GM21723 (cell line): Measurements from ENCODE around the gene DRGX.

Experiments
- ATAC-seq: cut with Tn5 transposase; IDR thresholded peaks from one replicate; pipeline ENCODE4 v1.9.1; 2021; ENCODE audit warnings: mild to moderate bottlenecking, moderate library complexity; ENCODE audit not compliant: unreplicated experiment

The DRGX gene

DNA sequence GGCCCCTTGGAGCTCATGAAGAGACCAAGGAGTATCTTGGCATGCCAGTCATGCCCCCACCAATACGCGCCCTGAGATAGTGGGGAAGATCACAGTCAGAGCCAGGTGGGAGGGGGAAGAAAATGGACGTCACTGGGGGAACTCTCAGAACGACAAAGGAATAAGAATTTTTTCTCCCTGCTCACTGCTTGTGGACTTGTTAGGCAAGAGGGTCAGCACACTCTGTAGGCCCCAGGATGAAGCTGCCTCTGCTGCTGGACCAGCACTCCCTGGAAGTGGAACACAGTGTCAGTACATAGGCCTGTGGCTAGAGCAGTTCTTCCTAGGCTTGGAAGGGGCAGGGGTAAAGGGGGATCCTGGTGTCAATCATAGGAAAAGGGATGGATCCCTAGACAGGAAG, 46.5 kb downstream of the DRGX start:
- no peak for ATAC-seq

DNA sequence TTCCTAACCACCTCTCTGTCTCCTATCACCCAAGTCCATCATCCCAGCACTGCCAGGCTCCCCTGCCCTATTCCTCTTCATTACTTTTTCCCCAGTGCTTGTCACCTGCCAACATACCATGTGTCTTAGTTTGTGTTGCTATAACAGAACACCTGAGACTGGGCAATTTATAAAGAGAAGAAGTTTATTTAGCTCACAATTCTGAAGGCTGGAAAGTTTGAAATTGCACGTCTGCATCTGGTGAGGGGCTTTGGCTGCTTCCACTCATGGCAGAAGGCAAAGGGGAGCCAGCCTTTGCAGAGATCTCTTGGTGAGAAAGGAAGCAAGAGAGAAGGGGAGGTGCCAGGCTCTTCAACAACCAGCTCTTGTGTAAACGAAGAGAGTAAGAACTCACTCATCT, 47.3 kb downstream of the DRGX start:
- ATAC-seq = no peak

DNA sequence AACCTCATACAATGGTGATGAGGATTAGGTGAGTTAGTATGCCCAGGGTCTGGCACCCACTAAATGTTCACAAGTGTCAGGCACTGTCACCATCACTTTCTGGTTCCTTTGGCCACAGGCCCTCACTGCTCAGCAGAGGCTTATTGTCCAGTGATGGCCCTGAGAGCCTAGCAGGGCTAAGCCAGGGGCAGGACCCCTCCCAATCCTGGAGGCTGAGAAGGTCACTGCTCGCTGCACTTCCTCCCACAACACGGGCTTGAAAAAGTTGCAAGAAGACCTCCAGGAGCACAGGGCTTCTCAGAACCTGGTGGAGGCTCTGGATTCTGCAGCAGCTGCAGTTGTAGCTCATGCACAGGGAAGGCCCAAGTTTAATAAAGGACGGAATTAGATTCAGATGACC, 48.1 kb downstream of the DRGX start:
- ATAC-seq = no peak

DNA sequence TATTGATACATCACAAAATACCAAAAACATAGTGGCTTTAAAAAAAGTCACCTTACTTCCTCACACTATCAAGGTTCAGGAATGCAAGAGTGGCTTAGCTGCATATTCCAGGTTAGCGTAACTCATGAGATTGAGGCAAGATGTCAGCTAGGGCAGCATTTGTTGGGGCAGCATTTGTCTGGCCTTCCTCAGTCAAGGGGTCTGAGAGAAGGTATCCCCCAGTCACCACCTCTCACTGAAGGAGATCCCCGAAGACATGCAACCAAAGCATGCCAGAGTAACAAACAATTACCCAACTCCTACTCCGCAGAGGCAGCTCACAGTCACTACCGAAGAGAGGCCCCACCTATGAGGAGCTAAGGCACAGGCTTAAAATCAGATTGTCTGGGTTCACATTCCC, 48.5 kb downstream of the DRGX start:
- ATAC-seq = no peak

DNA sequence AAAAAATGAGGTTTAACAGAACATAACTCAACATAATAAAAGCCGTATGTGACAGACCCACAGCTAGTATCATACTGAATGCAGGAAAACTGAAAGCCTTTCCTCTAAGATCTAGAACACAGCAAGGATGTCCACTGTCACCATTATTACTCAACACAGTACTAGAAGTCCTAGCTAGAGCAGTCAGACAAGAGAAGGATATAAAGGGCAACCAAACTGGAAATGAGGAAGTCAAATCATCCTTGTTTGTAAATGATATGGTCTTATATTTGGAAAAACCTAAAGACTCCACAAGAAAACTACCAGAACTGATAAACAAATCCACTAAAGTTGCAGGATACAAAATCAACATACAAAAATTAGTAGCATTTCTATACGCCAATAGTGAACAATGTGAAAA, 51.0 kb downstream of the DRGX start:
- no peak for ATAC-seq

DNA sequence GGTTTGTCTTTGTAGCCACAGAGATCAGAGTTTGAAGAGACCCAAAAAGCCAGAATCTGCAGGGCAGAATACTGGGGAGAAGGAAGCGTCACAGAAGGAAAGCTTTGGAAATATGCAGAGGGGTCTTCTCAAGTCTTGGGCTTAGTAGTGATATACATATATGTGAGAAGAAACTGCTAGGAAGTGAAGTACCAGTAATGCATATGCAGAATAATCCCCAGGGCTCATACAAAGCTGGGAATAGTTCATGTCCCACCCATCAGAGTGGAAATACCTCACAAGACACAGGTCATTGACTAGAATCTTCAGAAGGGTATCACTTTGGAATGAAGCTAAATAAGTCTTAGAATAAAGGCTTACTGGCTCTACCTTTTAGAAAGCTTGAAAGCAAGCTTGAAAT, 57.3 kb downstream of the DRGX start:
- no peak for ATAC-seq

DNA sequence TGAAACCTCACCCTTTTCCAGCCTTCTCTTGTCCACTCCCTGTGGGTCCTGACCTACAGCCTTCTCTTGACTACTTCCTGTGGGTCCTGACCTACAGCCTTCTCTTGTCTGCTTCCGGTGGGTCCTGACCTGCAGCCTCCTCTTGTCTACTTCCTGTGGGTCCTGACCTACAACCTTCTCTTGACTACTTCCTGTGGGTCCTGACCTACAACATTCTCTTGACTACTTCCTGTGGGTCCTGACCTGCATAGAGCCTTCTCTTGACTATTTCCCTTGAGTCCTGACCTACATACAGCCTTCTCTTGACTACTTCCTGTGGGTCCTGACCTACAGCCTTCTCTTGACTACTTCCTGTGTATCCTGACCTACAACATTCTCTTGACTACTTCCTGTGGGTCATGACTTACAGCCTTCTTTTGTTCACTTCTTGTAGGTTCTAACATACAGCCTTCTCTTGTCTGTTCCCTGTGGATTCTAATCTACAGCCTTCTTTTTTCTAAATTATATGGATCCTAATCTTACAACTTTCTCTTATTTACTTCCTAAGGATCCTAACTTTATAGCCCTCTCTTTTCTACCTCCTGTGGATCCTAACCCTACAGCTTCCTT, 60.4 kb downstream of the DRGX start:
- no peak for ATAC-seq

DNA sequence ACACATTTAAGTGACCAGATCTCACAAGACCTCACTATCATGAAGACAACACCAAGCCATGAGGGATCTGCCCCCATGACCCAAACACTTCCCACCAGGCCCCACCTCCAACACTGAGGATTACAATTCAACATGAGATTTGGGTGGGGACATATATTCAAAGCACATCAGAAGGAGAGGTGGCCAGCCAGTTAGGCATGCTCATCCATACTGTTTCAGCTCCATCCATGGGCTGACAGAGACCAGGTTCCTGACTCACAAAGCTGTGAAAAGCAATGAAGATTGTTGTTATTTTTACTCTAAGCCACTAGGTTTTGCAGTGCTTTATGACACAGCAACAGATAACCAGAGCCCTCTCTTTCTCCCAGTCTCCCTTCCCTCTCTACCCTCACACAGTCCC, 60.9 kb downstream of the DRGX start:
- no peak for ATAC-seq

DNA sequence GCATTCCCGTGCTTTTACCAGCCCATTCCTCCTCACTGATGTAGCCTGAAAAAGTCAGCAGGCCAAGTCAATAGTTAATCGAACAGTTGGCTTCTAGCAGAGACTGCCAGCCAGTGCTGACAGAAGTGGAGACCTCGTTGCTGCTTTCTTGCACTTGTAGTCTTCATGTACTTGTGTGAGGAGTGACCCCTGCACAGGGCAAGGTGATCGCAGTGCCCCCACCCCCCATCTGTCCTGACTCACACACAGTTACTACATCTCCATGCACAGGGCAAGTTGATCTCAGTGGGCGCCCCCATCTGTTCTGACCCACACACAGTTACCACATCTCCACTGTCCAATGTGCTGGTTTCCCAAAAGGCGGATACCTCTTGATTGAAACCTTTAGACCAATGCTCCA, 62.7 kb downstream of the DRGX start:
- no peak for ATAC-seq

DNA sequence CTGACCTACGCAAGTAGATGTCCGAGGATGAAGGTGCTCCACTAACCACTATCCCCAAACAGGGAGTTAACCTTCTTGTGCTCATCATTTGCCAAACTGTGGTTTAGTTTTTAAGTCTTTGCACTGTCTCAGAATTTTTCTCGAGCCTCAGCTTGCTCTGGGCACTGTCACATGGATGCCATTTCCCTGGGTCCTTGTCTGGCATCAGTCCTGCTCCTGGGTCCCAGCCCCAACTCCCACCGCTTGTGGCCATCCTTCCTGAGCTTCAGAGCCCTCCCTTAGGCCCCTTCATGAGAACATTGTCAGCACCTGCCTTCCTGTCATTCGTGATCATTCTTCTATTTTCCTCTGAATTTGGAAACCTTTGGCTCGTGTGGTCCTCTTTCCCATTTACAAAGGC, 63.1 kb downstream of the DRGX start:
- ATAC-seq = no peak

DNA sequence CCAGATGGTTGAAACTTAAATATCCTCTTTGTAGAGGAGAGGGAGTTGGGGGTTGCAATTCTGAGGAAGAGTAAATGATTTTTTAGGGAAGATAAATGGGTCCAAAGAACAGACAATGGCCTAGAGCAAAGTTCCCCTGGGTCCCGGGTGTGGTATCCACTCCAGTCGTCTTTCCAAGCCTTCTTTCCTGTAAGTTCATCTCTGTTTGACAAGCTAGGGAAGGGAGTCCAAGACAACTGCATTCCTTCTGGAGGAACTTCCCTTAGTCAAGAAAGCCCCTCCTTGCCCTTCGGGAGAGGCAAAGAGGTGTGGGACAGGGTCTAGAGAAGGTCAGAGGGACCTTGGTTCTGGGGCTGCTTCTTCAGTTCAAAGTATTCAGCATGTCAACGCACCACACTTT, 63.6 kb downstream of the DRGX start:
- ATAC-seq = no peak

DNA sequence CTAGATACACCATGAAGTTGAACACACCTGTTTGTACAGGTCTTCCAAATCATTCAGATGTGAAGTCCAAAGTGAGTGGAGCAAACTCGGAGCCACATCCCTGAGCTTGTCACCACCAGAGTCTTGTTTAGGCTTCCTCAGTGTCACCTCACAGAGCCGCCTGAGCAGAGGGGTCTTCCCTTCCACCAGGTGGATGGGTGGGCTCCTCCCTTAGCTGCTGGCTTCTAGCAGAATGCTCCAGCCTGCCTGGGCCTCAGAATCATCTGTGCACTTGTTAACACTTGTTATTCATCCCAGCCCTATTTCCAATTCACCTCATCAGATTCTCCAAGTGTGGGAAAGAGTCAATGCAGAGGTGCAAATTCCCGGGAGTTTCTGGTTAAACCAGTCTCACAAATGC, 64.5 kb downstream of the DRGX start:
- ATAC-seq = no peak

DNA sequence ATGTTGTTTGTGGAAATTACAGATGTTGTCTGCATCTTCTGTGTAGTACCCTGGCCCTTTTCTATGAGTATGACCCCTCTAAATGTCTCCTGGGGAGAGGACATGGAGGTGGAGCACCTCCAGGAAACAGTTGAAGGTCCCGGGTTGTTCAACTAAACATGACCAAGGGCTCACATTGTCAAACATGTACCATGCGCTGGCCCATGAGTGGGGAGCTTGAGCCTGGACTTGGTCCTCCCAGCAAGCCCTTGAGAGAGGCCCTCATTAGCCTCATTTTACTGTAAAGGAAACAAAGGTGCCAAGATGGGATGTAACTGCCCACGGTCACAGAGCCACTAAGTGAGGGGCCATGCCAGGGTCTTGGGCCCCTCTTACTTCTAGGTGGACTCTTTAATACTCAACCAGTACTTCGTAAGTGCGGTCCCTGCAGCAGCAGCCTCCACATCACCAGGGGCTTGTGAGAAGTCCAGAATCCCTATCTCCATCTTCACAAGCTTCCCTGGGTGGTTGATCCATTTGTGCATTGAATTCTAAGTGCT, 65.7 kb downstream of the DRGX start:
- no peak for ATAC-seq

DNA sequence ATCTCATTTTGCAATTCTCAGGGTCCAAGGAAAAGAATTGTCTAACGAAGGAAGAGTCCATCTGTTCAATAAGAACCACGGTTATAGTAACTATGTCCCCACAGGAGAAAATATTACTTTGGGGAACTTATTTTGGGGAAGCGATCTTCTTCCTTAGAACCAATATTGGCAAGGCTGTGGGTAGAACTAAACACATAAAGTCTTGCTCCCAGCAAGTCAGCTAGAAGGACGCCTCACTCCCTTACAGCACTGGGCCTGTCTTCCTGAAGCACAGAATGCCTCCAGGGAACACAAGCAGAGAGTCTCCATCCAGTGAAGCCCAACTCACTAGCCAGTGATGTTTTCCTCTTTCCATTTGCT, 66.8 kb downstream of the DRGX start:
- ATAC-seq = no peak

DNA sequence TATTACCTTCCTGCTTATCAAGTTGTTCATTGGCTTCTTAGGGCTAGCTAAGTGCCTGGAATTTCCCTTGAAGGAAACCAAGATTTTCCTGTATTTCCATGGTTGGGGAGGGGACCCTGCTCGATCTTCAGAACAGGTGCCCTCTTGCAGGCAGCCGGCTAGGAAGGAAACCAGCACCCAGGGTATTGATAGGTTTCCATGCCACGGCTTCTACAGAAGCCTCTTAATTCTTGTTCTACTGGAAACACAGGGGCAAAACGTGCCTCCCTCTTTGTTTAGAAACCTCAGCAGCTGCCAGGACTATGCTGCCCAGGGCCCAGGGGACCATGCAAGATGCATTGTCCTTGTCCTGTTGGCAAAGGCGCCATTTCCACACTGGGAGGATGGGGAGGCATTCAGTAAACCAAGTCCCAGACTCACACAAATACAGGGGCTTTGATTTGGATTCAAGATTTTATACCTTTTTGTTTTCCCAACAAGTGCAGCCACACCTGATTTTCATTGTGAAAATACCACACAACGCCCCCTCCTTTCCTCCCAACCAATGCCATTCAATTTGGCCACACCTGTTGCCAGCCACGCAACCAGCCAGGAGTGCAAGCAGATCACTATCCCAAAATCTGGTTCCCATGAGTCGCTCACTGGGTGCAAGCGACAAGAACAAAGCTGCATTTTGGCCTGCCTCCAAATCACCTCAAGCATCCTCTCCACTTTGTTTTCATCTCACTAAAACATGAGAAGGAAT, 67.3 kb downstream of the DRGX start:
- ATAC-seq = no peak

DNA sequence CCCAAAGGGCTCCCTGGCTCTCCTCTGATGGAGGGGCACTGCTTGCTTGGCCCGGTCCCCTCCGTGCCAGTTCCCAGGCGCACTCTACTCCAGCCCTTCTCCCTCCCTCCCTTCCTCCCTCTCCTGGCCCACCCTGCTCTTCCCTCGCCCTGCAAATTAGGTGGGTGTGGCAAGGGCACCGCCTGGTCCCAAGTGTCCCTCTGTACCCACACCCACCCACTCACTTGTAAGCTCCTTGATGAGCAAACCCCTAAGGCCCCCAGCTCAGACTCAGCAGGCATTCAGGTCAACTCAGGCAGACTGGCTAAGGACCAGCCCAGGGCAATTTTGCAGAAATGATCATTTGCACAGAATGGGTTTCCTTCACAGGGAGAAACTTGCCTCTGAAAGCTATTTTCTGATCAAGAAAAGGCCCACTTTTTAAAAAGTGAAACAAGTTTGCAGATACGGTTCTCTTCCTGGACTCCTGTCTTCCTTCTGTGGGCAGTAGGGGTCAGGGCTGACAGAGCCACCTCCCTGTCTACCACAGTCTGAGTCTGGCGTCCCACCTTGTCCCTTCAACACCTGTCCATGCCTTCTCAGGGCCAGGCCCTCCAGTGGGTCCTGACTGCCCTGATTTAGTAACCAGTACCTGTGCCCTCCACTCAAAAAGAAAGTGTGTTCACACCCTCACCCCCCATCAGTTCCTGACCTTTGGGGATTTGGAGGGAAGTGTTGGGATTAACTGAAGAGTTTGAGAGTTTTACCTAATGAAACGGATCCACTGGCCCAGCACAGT, 68.7 kb downstream of the DRGX start:
- no peak for ATAC-seq

DNA sequence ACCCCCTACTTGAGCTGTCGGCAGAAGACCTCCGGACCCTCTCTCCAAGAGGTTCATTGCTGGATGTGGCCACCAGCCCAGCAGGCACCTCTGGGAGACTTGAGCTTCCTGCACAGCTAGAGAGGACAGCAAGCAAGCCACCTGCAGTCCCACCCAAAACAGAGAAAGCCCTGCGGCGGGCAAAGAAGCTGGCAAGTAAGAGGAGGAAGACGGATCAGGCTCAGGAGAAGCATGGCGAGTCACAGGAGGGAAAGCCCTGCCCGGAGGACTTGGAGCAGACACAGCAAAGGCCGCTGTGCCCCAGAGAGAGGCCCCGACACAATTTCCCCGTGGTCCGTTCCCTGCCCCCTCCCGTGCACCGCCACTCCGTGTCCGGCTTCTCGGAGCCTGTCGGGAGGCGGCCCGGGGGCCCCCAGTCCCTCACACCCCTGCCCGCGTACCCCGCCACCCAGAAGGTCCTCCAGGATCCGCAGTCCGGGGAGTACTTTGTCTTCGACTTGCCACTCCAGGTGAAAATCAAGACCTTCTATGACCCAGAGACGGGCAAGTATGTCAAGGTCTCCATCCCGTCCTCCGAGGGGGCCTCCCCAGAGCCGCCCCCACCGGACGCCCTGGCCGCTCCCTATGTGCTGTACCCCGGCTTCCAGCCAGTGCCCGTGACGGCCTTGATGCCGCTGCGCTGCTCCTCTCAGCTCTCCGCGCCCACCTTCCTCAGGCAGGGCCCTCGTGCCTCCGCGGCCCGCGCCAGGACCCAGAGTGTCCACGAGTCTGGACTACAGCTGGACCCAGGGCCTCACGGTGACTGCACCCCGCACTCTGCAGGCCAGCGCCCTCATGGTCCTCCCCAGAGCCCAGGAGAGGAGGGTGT, 69.7 kb downstream of the DRGX start:
- ATAC-seq = no peak

DNA sequence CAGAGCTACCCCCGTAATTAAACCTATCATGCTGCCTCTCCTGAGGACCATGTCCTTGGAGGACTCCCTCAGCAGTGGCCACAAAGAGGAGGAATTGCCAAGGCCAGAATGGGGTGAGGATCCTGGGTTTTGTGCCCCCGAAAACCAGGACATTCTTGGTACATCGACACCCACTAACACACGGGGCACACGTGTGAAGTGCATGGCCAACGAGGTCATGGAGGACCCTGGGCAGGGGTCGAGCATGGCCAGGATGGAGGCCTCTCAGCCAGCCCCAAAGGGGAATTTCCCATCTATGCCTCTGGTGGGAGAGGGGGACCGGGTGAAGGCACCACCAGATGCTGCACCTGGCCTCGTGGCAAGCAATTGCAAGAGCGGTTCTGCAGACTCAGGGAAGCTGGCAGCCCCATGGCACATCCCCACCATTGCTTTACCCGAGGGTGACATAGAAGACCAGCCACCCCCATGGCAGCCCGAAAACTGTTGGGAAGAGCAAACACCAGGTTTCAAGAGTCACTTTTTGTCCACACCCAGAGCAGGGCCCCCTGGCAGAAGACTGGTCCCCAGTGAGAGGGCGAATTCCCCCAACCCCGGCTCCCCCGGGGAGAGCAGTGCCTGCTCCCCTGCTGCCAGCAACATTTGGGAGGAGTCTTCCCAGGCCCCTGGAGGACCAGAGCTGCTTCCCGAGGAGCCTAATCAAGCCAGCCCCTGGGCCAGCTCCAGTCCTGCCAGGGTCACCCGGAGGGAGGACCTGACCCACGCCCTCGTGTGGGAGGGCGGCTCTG, 70.6 kb downstream of the DRGX start:
- ATAC-seq = no peak

DNA sequence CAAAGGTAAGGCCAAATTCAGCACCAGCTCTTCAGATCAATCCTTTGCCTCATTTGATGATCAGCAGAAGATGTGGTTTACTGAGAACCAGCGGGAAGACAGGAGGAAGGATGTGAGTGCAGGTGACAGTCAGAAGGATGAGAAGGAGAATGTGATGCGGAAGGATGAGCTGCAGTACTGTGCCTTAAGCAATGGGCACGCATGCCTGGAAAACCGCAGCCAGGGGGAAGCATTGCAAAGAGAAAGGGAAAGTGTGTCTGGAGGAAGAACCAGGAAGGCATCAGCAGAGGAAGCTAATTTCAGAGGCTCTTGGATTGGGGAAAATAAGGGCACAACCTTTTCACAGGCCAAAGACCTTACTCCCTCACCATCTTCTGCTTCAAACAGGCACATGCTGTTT, 71.2 kb downstream of the DRGX start:
- no peak for ATAC-seq

DNA sequence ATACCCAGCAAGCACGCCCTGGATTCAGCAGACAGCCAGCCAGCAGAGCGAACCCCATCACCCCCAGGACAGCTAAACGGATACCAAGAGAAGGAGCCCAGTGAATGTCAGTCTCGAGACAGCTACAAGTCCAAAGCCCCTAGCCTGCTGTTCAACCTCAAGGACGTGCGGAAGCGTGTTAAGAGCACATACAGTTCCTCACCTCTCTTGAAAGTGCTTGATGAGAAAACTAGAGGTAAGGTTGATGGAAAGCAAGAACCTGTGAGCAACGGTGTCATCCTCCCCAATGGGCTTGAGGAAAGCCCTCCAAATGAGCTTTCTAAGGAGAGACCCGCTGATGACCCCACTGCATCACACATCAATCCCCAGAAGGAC, 72.0 kb downstream of the DRGX start:
- no peak for ATAC-seq
